ENCODE measurements around the gene LLGL2.

DNA sequence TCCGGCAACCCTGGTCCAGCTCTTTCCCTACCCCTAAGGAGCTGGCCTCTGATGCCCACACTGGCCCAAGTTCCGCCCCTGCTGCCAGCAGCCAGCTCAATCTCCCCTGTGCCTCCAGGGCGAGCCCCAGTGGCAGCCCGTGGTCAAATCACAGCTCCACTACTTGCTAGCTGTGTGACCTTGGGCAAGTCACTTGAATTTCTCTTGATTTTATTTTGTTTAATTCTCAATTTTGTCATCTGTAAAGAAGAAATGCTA is 20.4 kb upstream of the LLGL2 start:
- TF ChIP-seq LEF1 (IDR thresholded peaks at IDR 0.05; ENCODE audit: borderline replicate concordance) (no peak), FOXM1 (IDR thresholded peaks at IDR 0.05; ENCODE audit: borderline replicate concordance) (no peak), ELF4 (IDR thresholded peaks at IDR 0.05) (no peak)

Data from HEK293T (cell line).